ENCODE results near the gene ARSB. TPM values are rescaled to one million over a fixed set of nuclear protein-coding genes. Genes with fewer than 3 reads are reported as not detected.
"Not testable (repeated sequence)": the region's sequence is repeated elsewhere in the genome, so short reads cannot be mapped to it uniquely, and the experiment has no call there.

ARSB gene
- total and polyA plus RNA-seq, 8 donors, result 0.58 to 35.6 (median 7.6) TPM

GRCh38 chr5:78919796-78920195, 65.3 kb downstream of the ARSB start:
- WGBS, 5 donors, result 92 to 100% (median 95%) methylated on average over 1 of the region's 1 CpG
- peaks cover 0 to 7% (median 0%) of the 10 kb centered on the region in 4 donors for H3K4me1 ChIP-seq

GRCh38 chr5:78916044-78916443, 69.1 kb downstream of the ARSB start:
- WGBS, 5 donors, result 43 to 66% (median 57%) methylated on average over 5 of the region's 5 CpGs
- Histone ChIP-seq H3K4me1 (peaks cover 0 to 12% (median 9%) of the 10 kb centered on the region in 4 donors), H3K27me3 (no peaks in the 10 kb centered on the region), H3K27ac (no peak overlapping the region), H3K36me3 (no peaks in the 10 kb centered on the region), H3K4me3 (no peak overlapping the region), H3K9me3 (no peaks in the 10 kb centered on the region)
- intact Hi-C loops (cut with DNase I; ENCODE audit: low total_unique reads), result no loop called here
- TF ChIP-seq CTCF (IDR thresholded peaks at IDR 0.05) (no peak), EP300 (IDR thresholded peaks at IDR 0.05) (no peak)
- no peak for DNase-seq

More at GRCh38 chr5:78919796-78920195, 65.3 kb downstream of the ARSB start:
- H3K36me3 ChIP-seq, result no peaks in the 10 kb centered on the region
- no peak for DNase-seq
- H3K4me3 ChIP-seq, result no peak overlapping the region
- no peaks in the 10 kb centered on the region for H3K9me3 ChIP-seq
- no peak overlapping the region for H3K27ac ChIP-seq
- intact Hi-C loops (cut with DNase I; ENCODE audit: low total_unique reads), result no loop called here
- TF ChIP-seq CTCF (IDR thresholded peaks at IDR 0.05), result no peak
- no peak for TF ChIP-seq POLR2A (IDR thresholded peaks at IDR 0.05)
- no peak for TF ChIP-seq POLR2AphosphoS5 (IDR thresholded peaks at IDR 0.05)
- TF ChIP-seq EP300 (IDR thresholded peaks at IDR 0.05), result no peak
- no peaks in the 10 kb centered on the region for H3K27me3 ChIP-seq

- intact Hi-C loops (cut with DNase I; ENCODE audit: low total_unique reads), result no loop called here
- Histone ChIP-seq H3K27ac (no peak overlapping the region), H3K36me3 (no peaks in the 10 kb centered on the region), H3K27me3 (no peaks in the 10 kb centered on the region), H3K4me1 (peaks cover 0 to 12% (median 9%) of the 10 kb centered on the region in 4 donors), H3K9me3 (no peaks in the 10 kb centered on the region), H3K4me3 (no peak overlapping the region)
- WGBS, 5 donors, result 63 to 83% (median 70%) methylated on average over 3 of the region's 3 CpGs
- no peak for DNase-seq
- TF ChIP-seq EP300 (IDR thresholded peaks at IDR 0.05) (no peak), POLR2A (IDR thresholded peaks at IDR 0.05) (no peak), POLR2AphosphoS5 (IDR thresholded peaks at IDR 0.05) (no peak)
Measured at GRCh38 chr5:78915170-78915569, 69.9 kb downstream of the ARSB start.

- intact Hi-C loops (cut with DNase I; ENCODE audit: low total_unique reads), result no loop called here
- Histone ChIP-seq H3K36me3 (no peaks in the 10 kb centered on the region), H3K27me3 (no peaks in the 10 kb centered on the region), H3K4me3 (no peak overlapping the region), H3K9me3 (no peaks in the 10 kb centered on the region), H3K27ac (peak overlapping the region in 3 of 5 donors; percentile 24 to 32 (median 28)), H3K4me1 (peaks cover 13 to 34% (median 26%) of the 10 kb centered on the region in 4 donors)
- WGBS, 5 donors, result 87 to 95% (median 94%) methylated on average over 7 of the region's 7 CpGs
- peak in 1 of 2 donors; percentile 67 for DNase-seq
- TF ChIP-seq POLR2AphosphoS5 (IDR thresholded peaks at IDR 0.05), result no peak
- TF ChIP-seq POLR2A (IDR thresholded peaks at IDR 0.05), result no peak
- no peak for TF ChIP-seq CTCF (IDR thresholded peaks at IDR 0.05)
- TF ChIP-seq EP300 (IDR thresholded peaks at IDR 0.05), result no peak
Measured at GRCh38 chr5:78912811-78913210, 72.3 kb downstream of the ARSB start.

GRCh38 chr5:78912085-78912771, 72.9 kb downstream of the ARSB start:
- peak in 1 of 2 donors; percentile 80 for DNase-seq
- intact Hi-C loops (cut with DNase I; ENCODE audit: low total_unique reads), result no loop called here
- WGBS, 5 donors, result 32 to 45% (median 36%) methylated on average over 5 of the region's 5 CpGs
- Histone ChIP-seq H3K4me3 (no peak overlapping the region), H3K9me3 (no peaks in the 10 kb centered on the region), H3K36me3 (no peaks in the 10 kb centered on the region), H3K27ac (peak overlapping the region in 4 of 5 donors; percentile 24 to 42 (median 30)), H3K4me1 (peaks cover 16 to 40% (median 29%) of the 10 kb centered on the region in 4 donors), H3K27me3 (no peaks in the 10 kb centered on the region)
- TF ChIP-seq EP300 (IDR thresholded peaks at IDR 0.05) (no peak), POLR2AphosphoS5 (IDR thresholded peaks at IDR 0.05) (no peak), CTCF (IDR thresholded peaks at IDR 0.05) (no peak), POLR2A (IDR thresholded peaks at IDR 0.05) (no peak)

GRCh38 chr5:78909224-78909983, 75.7 kb downstream of the ARSB start:
- intact Hi-C loops (cut with DNase I; ENCODE audit: low total_unique reads), result not testable (repeated sequence)
- peak overlapping the region in 4 of 5 donors; percentile 59 to 84 (median 78) for H3K27ac ChIP-seq

More at GRCh38 chr5:78909224-78909983, 75.7 kb downstream of the ARSB start:
- not testable (repeated sequence) for H3K9me3 ChIP-seq, H3K4me3 ChIP-seq, H3K36me3 ChIP-seq, DNase-seq, H3K27me3 ChIP-seq
- peaks cover 16 to 54% (median 38%) of the 10 kb centered on the region in 4 donors for H3K4me1 ChIP-seq
- 77 to 90% (median 85%) methylated on average over 5 to 9 of the region's 9 CpGs for WGBS, 5 donors
